ENCODE data around the gene PER2. TPM values are rescaled to one million over a fixed set of nuclear protein-coding genes. Genes with fewer than 3 reads are reported as not detected.

The PER2 gene
- total and polyA plus RNA-seq, 2 experiments from 2014 or later, result 2.3 to 6.2 TPM

- H4K20me1 ChIP-seq (ENCODE audit: insufficient read depth), result no peaks in the 10 kb centered on the region
- TF ChIP-seq EZH2 (IDR thresholded peaks at IDR 0.05; ENCODE audit: insufficient read depth, poor library complexity, severe bottlenecking), result no peak
- no peak for TF ChIP-seq EZH2phosphoT487 (IDR thresholded peaks at IDR 0.05; ENCODE audit: insufficient read depth, low read depth)
- H3K9me3 ChIP-seq (ENCODE audit: low read depth), result no peaks in the 10 kb centered on the region
- H3K4me3 ChIP-seq, result no peak overlapping the region
- H3K9me2 ChIP-seq (ENCODE audit: insufficient read depth), result no peaks in the 10 kb centered on the region
- peaks cover 31% of the 10 kb centered on the region for H3K79me2 ChIP-seq (ENCODE audit: insufficient read depth)
- no peaks in the 10 kb centered on the region for H3K27me3 ChIP-seq (replicated peaks; ENCODE audit: insufficient read depth)
- H2AFZ ChIP-seq, result no peak overlapping the region
- no peak overlapping the region for H3K27ac ChIP-seq
- H3K9ac ChIP-seq, result no peak overlapping the region
- no peak overlapping the region for H3K4me2 ChIP-seq (ENCODE audit: unreplicated experiment)
- H3K4me1 ChIP-seq (ENCODE audit: insufficient read depth), result no peaks in the 10 kb centered on the region
- no peaks in the 10 kb centered on the region for H3F3A ChIP-seq (ENCODE audit: insufficient read depth)
- in situ Hi-C loops (cut with MboI), result no loop called here
- DNase-seq, result no peak
- H3K36me3 ChIP-seq (ENCODE audit: low read depth), result no peaks in the 10 kb centered on the region
- 93 to 94% methylated on average over 6 of the region's 6 CpGs for WGBS, 2 experiments (ENCODE audit: low coverage in 1 of 2, low lambda C conversion rate in 2 of 2, missing lambda C conversion rate in 2 of 2)
Observed at GRCh38 chr2:238334885-238335284, 46.5 kb upstream of the PER2 start.

- Histone ChIP-seq H3K4me3 (no peak overlapping the region), H4K20me1 (ENCODE audit: insufficient read depth) (no peaks in the 10 kb centered on the region), H3K4me2 (ENCODE audit: unreplicated experiment) (no peak overlapping the region), H3K4me1 (ENCODE audit: insufficient read depth) (no peaks in the 10 kb centered on the region), H3K9me2 (ENCODE audit: insufficient read depth) (no peaks in the 10 kb centered on the region), H3K9me3 (ENCODE audit: low read depth) (no peaks in the 10 kb centered on the region), H3K27ac (no peak overlapping the region), H2AFZ (no peak overlapping the region), H3K9ac (no peak overlapping the region), H3F3A (ENCODE audit: insufficient read depth) (no peaks in the 10 kb centered on the region), H3K36me3 (ENCODE audit: low read depth) (peaks cover 14% of the 10 kb centered on the region; the same call in 1 of the 2 replicates), H3K27me3 (replicated peaks; ENCODE audit: insufficient read depth) (no peaks in the 10 kb centered on the region), H3K79me2 (ENCODE audit: insufficient read depth) (peaks cover 46% of the 10 kb centered on the region)
- TF ChIP-seq EZH2phosphoT487 (IDR thresholded peaks at IDR 0.05; ENCODE audit: insufficient read depth, low read depth) (no peak), EZH2 (IDR thresholded peaks at IDR 0.05; ENCODE audit: insufficient read depth, poor library complexity, severe bottlenecking) (no peak)
- 82 to 91% methylated on average over 5 of the region's 5 CpGs for WGBS, 2 experiments (ENCODE audit: low coverage in 1 of 2, low lambda C conversion rate in 2 of 2, missing lambda C conversion rate in 2 of 2)
- in situ Hi-C loops (cut with MboI), result no loop called here
- no peak for DNase-seq
Observed at GRCh38 chr2:238331916-238332315, 43.5 kb upstream of the PER2 start.

- TF ChIP-seq EZH2 (IDR thresholded peaks at IDR 0.05; ENCODE audit: insufficient read depth, poor library complexity, severe bottlenecking) (no peak), EZH2phosphoT487 (IDR thresholded peaks at IDR 0.05; ENCODE audit: insufficient read depth, low read depth) (no peak)
- H4K20me1 ChIP-seq (ENCODE audit: insufficient read depth), result no peaks in the 10 kb centered on the region
- no peaks in the 10 kb centered on the region for H3K9me2 ChIP-seq (ENCODE audit: insufficient read depth)
- H3K9ac ChIP-seq, result no peak overlapping the region
- H3K79me2 ChIP-seq (ENCODE audit: insufficient read depth), result peaks cover 59% of the 10 kb centered on the region
- no peaks in the 10 kb centered on the region for H3K4me1 ChIP-seq (ENCODE audit: insufficient read depth)
- WGBS, 2 experiments (ENCODE audit: low coverage in 1 of 2, low lambda C conversion rate in 2 of 2, missing lambda C conversion rate in 2 of 2), result 80 to 85% methylated on average over 9 of the region's 9 CpGs
- in situ Hi-C loops (cut with MboI), result no loop called here
- no peak overlapping the region for H3K27ac ChIP-seq
- no peaks in the 10 kb centered on the region for H3F3A ChIP-seq (ENCODE audit: insufficient read depth)
- DNase-seq, result no peak
- H2AFZ ChIP-seq, result no peak overlapping the region
- no peaks in the 10 kb centered on the region for H3K27me3 ChIP-seq (replicated peaks; ENCODE audit: insufficient read depth)
- no peak overlapping the region for H3K4me3 ChIP-seq
- no peaks in the 10 kb centered on the region for H3K9me3 ChIP-seq (ENCODE audit: low read depth)
- H3K36me3 ChIP-seq (ENCODE audit: low read depth), result peaks cover 14% of the 10 kb centered on the region; the same call in 1 of the 2 replicates
- H3K4me2 ChIP-seq (ENCODE audit: unreplicated experiment), result no peak overlapping the region
Observed at GRCh38 chr2:238330391-238330790, 42.0 kb upstream of the PER2 start.

DNA sequence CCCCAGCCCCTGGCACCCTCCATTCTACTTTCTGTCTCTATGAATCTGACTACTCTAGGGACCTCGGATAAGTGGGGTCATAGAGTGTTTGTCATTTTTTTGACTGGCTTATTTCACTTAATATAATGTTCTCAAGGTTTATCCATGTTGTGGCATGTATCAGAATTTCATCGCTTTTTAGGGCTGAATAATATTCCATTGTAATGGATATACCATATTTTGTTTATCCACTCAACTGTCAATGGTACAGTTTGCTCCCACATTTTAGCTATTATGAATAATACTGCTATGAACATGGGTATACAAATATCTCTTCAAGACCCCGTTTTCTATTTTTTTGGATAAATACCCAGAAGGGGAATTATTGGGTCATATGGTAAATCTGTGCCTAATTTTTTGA, 39.3 kb upstream of the PER2 start:
- H3K4me1 ChIP-seq (ENCODE audit: insufficient read depth), result no peaks in the 10 kb centered on the region
- TF ChIP-seq EZH2phosphoT487 (IDR thresholded peaks at IDR 0.05; ENCODE audit: insufficient read depth, low read depth), result no peak
- no peak for TF ChIP-seq EZH2 (IDR thresholded peaks at IDR 0.05; ENCODE audit: insufficient read depth, poor library complexity, severe bottlenecking)
- H4K20me1 ChIP-seq (ENCODE audit: insufficient read depth), result no peaks in the 10 kb centered on the region
- H3K27ac ChIP-seq, result no peak overlapping the region
- no peaks in the 10 kb centered on the region for H3K27me3 ChIP-seq (replicated peaks; ENCODE audit: insufficient read depth)
- no peaks in the 10 kb centered on the region for H3K9me3 ChIP-seq (ENCODE audit: low read depth)
- DNase-seq, result no peak
- no peaks in the 10 kb centered on the region for H3K9me2 ChIP-seq (ENCODE audit: insufficient read depth)
- peaks cover 14% of the 10 kb centered on the region; the same call in 1 of the 2 replicates for H3K36me3 ChIP-seq (ENCODE audit: low read depth)
- no peak overlapping the region for H2AFZ ChIP-seq
- no peak overlapping the region for H3K4me2 ChIP-seq (ENCODE audit: unreplicated experiment)
- in situ Hi-C loops (cut with MboI), result no loop called here
- no peak overlapping the region for H3K4me3 ChIP-seq
- H3K79me2 ChIP-seq (ENCODE audit: insufficient read depth), result peaks cover 61% of the 10 kb centered on the region
- WGBS, 2 experiments (ENCODE audit: low coverage in 1 of 2, low lambda C conversion rate in 2 of 2, missing lambda C conversion rate in 2 of 2), result 95 to 97% methylated on average over 3 of the region's 3 CpGs
- no peaks in the 10 kb centered on the region for H3F3A ChIP-seq (ENCODE audit: insufficient read depth)
- no peak overlapping the region for H3K9ac ChIP-seq

Data from GM23248 (cell line).